GM12801 (cell line): ENCODE measurements around the gene ABCD1.

Experiments used
- CTCF ChIP-seq: IDR thresholded peaks from one replicate; pipeline ENCODE4 v1.5.1; 2011; ENCODE audit warnings: control low read depth; ENCODE audit not compliant: insufficient read length; ENCODE audit errors: extremely low read depth

Gene ABCD1

GRCh38 chrX:153736071-153736820, 11.6 kb downstream of the ABCD1 start:
- no peak for TF ChIP-seq CTCF

DNA sequence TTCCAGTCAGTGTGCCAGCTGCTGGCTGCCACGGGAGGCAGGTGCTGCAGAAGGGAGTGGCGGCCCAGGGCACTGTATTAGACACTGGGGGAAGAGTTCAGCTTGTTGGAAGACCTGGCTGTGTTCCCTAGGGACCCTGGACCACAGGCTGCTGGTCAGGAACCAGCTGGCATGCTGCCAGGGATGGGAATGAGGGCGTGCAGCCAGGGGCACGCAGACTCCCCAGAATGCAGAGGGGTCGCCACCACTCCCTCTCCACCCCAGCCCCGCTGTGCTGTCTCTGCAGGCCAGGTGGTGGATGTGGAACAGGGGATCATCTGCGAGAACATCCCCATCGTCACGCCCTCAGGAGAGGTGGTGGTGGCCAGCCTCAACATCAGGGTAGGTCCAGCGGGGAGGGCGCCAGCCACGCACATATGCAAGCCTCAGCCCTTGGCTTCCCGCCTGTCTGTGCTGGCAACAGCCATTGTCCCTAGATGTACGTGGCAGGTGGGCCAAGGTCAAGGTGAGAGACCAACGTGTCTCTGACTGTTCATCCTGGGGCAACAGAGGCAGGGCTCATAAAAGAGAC, 12.3 kb downstream of the ABCD1 start:
- TF ChIP-seq CTCF, result no peak

DNA sequence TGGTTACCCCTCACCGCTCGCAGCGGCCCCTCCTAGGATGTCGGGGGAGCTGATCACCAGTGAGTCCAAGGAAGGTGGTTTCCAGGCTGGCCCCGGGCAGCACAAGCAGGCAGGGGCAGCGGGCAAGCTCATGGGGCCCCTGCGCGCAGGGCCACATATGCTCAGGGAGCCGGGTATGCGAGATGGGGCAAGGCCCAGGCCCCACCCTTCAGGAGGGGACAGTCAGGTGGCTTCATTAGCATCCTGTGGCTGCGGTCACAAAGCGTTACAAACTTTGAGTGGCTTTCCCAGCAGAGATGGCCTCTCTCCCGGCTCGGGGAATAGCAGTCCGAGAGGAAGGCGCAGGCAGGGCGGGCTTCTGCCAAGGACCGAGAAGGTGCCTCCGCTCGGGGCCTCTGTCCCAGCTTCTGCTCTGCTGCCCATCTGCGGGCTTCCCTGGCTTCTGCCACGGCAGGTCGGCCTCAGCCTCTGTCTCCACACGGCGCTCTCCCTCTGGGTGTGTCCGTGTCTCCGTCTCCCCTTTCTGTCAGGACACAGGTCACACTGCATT, 13.5 kb downstream of the ABCD1 start:
- no peak for TF ChIP-seq CTCF

GRCh38 chrX:153739754-153740486, 15.3 kb downstream of the ABCD1 start:
- TF ChIP-seq CTCF, result no peak

- TF ChIP-seq CTCF, result no peak
Observed at GRCh38 chrX:153740631-153741222, 16.1 kb downstream of the ABCD1 start.

GRCh38 chrX:153741446-153741845, 16.8 kb downstream of the ABCD1 start:
- TF ChIP-seq CTCF, result no peak
